Measurements from ENCODE around the gene FOXRED2. TPM values are rescaled to one million over a fixed set of nuclear protein-coding genes. Genes with fewer than 3 reads are reported as not detected.
A peak's percentile ranks its signal among the peaks of the same experiment; 100 is the strongest.

FOXRED2 gene
- total and polyA plus RNA-seq, 2 of the 4 experiments (the other 2 are of a cell fraction) = 1.6 to 4.0 TPM

DNA sequence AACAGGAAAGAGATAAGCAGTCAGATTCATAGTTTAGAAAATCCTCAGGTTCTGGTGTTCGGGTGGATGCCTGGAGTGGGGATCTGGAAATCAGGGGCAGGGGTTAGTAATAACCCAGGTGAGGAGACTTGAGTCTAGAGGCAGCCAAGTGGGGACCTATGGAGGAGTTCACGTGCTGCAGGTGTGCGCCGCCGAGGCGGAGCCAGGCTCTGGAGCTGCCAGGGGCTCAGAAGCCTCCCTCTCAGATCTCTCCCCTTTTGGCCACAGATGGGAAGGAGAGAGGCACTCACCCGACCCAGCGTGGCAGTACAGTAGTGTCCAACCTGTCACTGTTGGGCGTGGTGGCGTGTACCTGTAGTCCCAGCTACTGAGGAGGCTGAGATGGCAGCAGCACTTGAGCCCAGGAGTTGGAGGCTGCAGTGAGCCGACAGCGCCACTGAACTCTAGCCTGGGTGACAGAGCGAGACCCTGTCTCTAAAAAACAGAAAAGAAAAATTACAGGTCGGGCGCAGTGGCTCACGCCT lies 52.9 kb downstream of the FOXRED2 start:
- TF ChIP-seq, protein P1, sequence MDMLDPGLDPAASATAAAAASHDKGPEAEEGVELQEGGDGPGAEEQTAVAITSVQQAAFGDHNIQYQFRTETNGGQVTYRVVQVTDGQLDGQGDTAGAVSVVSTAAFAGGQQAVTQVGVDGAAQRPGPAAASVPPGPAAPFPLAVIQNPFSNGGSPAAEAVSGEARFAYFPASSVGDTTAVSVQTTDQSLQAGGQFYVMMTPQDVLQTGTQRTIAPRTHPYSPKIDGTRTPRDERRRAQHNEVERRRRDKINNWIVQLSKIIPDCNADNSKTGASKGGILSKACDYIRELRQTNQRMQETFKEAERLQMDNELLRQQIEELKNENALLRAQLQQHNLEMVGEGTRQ (IDR thresholded peaks at IDR 0.05; ENCODE audit: low read depth, low read length) = no peak
- TF ChIP-seq MAZ (IDR thresholded peaks at IDR 0.05; ENCODE audit: borderline replicate concordance, low read depth, low read length) = no peak
- no peak for TF ChIP-seq RCOR1 (IDR thresholded peaks at IDR 0.05; ENCODE audit: insufficient replicate concordance, low read length)
- TF ChIP-seq CEBPB (IDR thresholded peaks at IDR 0.05; ENCODE audit: low read depth, low read length) = no peak
- TF ChIP-seq SMC3 (IDR thresholded peaks at IDR 0.05; ENCODE audit: low read depth, low read length) = no peak
- TF ChIP-seq MAFK (IDR thresholded peaks at IDR 0.05; ENCODE audit: low read depth, low read length) = no peak
- TF ChIP-seq BHLHE40 (IDR thresholded peaks at IDR 0.05; ENCODE audit: low read depth, low read length) = no peak
- TF ChIP-seq FOS (IDR thresholded peaks at IDR 0.05; ENCODE audit: low read depth, low read length) = no peak
- no peak for TF ChIP-seq MXI1 (IDR thresholded peaks at IDR 0.05; ENCODE audit: borderline replicate concordance, low read depth, low read length)
- TF ChIP-seq CHD1 (IDR thresholded peaks at IDR 0.05; ENCODE audit: low read depth, low read length) = no peak
- TF ChIP-seq RAD21 (IDR thresholded peaks at IDR 0.05; ENCODE audit: low read length) = no peak
- no peak for TF ChIP-seq POLR2A (IDR thresholded peaks at IDR 0.05; ENCODE audit: low read depth, low read length)
- TF ChIP-seq, protein P2, sequence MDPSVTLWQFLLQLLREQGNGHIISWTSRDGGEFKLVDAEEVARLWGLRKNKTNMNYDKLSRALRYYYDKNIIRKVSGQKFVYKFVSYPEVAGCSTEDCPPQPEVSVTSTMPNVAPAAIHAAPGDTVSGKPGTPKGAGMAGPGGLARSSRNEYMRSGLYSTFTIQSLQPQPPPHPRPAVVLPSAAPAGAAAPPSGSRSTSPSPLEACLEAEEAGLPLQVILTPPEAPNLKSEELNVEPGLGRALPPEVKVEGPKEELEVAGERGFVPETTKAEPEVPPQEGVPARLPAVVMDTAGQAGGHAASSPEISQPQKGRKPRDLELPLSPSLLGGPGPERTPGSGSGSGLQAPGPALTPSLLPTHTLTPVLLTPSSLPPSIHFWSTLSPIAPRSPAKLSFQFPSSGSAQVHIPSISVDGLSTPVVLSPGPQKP (IDR thresholded peaks at IDR 0.05; ENCODE audit: borderline replicate concordance, low read depth, low read length) = no peak
- TF ChIP-seq NFE2L2 (IDR thresholded peaks at IDR 0.05; ENCODE audit: low read depth, low read length) = no peak
- no peak for TF ChIP-seq RFX5 (IDR thresholded peaks at IDR 0.05; ENCODE audit: low read depth, low read length)
- TF ChIP-seq, protein P3, sequence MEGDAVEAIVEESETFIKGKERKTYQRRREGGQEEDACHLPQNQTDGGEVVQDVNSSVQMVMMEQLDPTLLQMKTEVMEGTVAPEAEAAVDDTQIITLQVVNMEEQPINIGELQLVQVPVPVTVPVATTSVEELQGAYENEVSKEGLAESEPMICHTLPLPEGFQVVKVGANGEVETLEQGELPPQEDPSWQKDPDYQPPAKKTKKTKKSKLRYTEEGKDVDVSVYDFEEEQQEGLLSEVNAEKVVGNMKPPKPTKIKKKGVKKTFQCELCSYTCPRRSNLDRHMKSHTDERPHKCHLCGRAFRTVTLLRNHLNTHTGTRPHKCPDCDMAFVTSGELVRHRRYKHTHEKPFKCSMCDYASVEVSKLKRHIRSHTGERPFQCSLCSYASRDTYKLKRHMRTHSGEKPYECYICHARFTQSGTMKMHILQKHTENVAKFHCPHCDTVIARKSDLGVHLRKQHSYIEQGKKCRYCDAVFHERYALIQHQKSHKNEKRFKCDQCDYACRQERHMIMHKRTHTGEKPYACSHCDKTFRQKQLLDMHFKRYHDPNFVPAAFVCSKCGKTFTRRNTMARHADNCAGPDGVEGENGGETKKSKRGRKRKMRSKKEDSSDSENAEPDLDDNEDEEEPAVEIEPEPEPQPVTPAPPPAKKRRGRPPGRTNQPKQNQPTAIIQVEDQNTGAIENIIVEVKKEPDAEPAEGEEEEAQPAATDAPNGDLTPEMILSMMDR (conservative IDR thresholded peaks at IDR 0.05; ENCODE audit: low read depth, low read length) = no peak
- ATAC-seq (ENCODE audit: low read depth) (no peak), DNase-seq (no peak)
- Histone ChIP-seq H2AFZ (replicated peaks; ENCODE audit: low read length, poor library complexity) (no peak overlapping the region), H3K4ac (ENCODE audit: low read depth, low read length) (peak overlapping the region; percentile 66), H4K8ac (ENCODE audit: low read depth in 2 of 2, low read length in 2 of 2) (peak overlapping the region in 1 of 2 experiments; percentile 48; a peak in 1 of 4 replicates), H4K20me1 (ENCODE audit: insufficient read depth, low read length) (no peaks in the 10 kb centered on the region), H3K56ac (ENCODE audit: extremely low read depth, insufficient read depth, low read length) (no peak overlapping the region), H2AK9ac (replicated peaks; ENCODE audit: low read depth, low read length, poor library complexity) (no peak overlapping the region), H3K23ac (ENCODE audit: low read depth, low read length) (no peak overlapping the region), H2BK20ac (ENCODE audit: low read depth, low read length) (peak overlapping the region; percentile 47; the same call in 1 of the 2 replicates), H3K9me1 (ENCODE audit: insufficient read depth, low read length) (peaks cover 2% of the 10 kb centered on the region; the same call in 1 of the 2 replicates), H3K4me3 (ENCODE audit: insufficient read depth, low read depth, low read length) (no peak overlapping the region), H2AK5ac (ENCODE audit: low read depth, low read length) (peak overlapping the region; percentile 98), H3K27me3 (ENCODE audit: control insufficient read depth, insufficient read depth, low read length) (no peaks in the 10 kb centered on the region), H3K9me3 (ENCODE audit: control insufficient read depth, insufficient read depth, low read length) (no peaks in the 10 kb centered on the region), H3K14ac (replicated peaks; ENCODE audit: low read depth, low read length) (no peak overlapping the region), H3K4me2 (ENCODE audit: low read depth, low read length) (no peak overlapping the region), H4K5ac (ENCODE audit: low read depth, low read length) (no peak overlapping the region), H2BK120ac (ENCODE audit: low read depth, low read length) (peak overlapping the region; percentile 26; the same call in 1 of the 2 replicates), H3K36me3 (ENCODE audit: control insufficient read depth, insufficient read depth, low read length) (no peaks in the 10 kb centered on the region), H3K9ac (ENCODE audit: low read depth, low read length) (no peak overlapping the region), H3K27ac (ENCODE audit: insufficient read depth, low read length) (no peak overlapping the region), H3K79me1 (ENCODE audit: low read depth in 1 of 2, low read length in 2 of 2) (peaks cover 0 to 15% of the 10 kb centered on the region in 2 experiments; a peak in 1 of 4 replicates), H3K4me1 (ENCODE audit: control insufficient read depth, insufficient read depth, low read length) (peaks cover 18% of the 10 kb centered on the region), H2BK15ac (ENCODE audit: low read depth, low read length) (peak overlapping the region; percentile 89; the same call in 1 of the 3 replicates), H2BK5ac (ENCODE audit: low read depth, low read length, poor library complexity, severe bottlenecking) (no peak overlapping the region), H4K91ac (ENCODE audit: insufficient read depth, low read depth, low read length) (peak overlapping the region; percentile 76; the same call in 1 of the 2 replicates), H3K18ac (ENCODE audit: low read depth, low read length) (no peak overlapping the region; the same call in 1 of the 2 replicates)
- in situ Hi-C loops (cut with MboI; ENCODE audit: low sequenced_read_pairs) = no loop called here
- no TSS peak for BruUV-seq (replicated peaks)
- intact Hi-C loops (cut with micrococcal nuclease) = no loop called here
- dilution Hi-C loops (cut with HindIII; ENCODE audit: low sequenced_read_pairs, unreplicated experiment) = no loop called here
- ChIA-PET POLR2A (ENCODE audit: unreplicated experiment) (interaction anchor here (0.7 kb wide), 1 partner anchor 63 kb away, joined by 12 read pairs; no protein-coding TSS in a partner anchor), CTCF (interaction anchor here (1.3 kb wide), 1 partner anchor 17 kb away, joined by 4 read pairs; no protein-coding TSS in a partner anchor)
- 94% methylated on average over 5 of the region's 16 CpGs; no CpG with 5 or more reads in 1 of the 2 experiments for WGBS, 2 experiments (ENCODE audit: extremely low coverage in 2 of 2, insufficient read length in 1 of 2)
